Liver (tissue), 9 donors: ENCODE measurements around the gene GRK2. TPM values are rescaled to one million over a fixed set of nuclear protein-coding genes. Genes with fewer than 3 reads are reported as not detected.

Source experiments
- DNase-seq: peaks from one replicate; pipeline ENCODE4 v3.0.0-alpha.2; 2017; ENCODE audit warnings: low spot score
- H3K27ac ChIP-seq, 2 donors: one replicate each; pipeline ENCODE4 v1.7.0; 2013; ENCODE audit warnings: inconsistent platforms in 2 of 2, low read length in 2 of 2, control low read depth in 1 of 2, low read depth in 1 of 2, mild to moderate bottlenecking in 1 of 2
- H3K27me3 ChIP-seq, 4 donors: one replicate each; pipeline versions ENCODE4 v1.6.1 to v1.7.0; 2013; ENCODE audit warnings: low read length in 3 of 4, inconsistent platforms in 1 of 4, mild to moderate bottlenecking in 1 of 4, moderate library complexity in 1 of 4; ENCODE audit not compliant: control insufficient read depth in 4 of 4, insufficient read depth in 4 of 4
- H3K36me3 ChIP-seq, 4 donors: one replicate each; pipeline versions ENCODE4 v1.6.1 to v1.7.0; 2013; ENCODE audit warnings: low read length in 3 of 4, mild to moderate bottlenecking in 3 of 4, low read depth in 1 of 4, moderate library complexity in 1 of 4; ENCODE audit not compliant: control insufficient read depth in 4 of 4, insufficient read depth in 3 of 4
- H3K4me1 ChIP-seq, 4 donors: one replicate each; pipeline versions ENCODE4 v1.6.1 to v1.7.0; 2013; ENCODE audit warnings: low read length in 3 of 4, mild to moderate bottlenecking in 3 of 4, moderate library complexity in 1 of 4; ENCODE audit not compliant: control insufficient read depth in 4 of 4, insufficient read depth in 4 of 4
- H3K4me3 ChIP-seq, 3 donors: one replicate each; pipeline versions ENCODE4 v1.6.1 to v1.7.0; 2013; ENCODE audit warnings: low read length in 3 of 3, control low read depth in 1 of 3, low read depth in 1 of 3, mild to moderate bottlenecking in 1 of 3
- H3K9ac ChIP-seq, 2 donors: one replicate each; pipeline ENCODE4 v1.7.0; 2013; ENCODE audit warnings: low read length in 2 of 2, mild to moderate bottlenecking in 2 of 2, moderate library complexity in 2 of 2, control low read depth in 1 of 2, low read depth in 1 of 2
- H3K9me3 ChIP-seq, 4 donors: one replicate each; pipeline versions ENCODE4 v1.6.1 to v1.7.0; 2013; ENCODE audit warnings: low read length in 3 of 4; ENCODE audit not compliant: control insufficient read depth in 4 of 4
- EGR1 ChIP-seq, 2 donors: IDR thresholded peaks; 2 replicates each; pipeline ENCODE4 v1.6.1; 2016 to 2018; ENCODE audit warnings: antibody characterized with exemption in 2 of 2, low read depth in 2 of 2
- FOXA2 ChIP-seq: IDR thresholded peaks from 2 replicates; pipeline ENCODE4 v1.6.1; 2016; ENCODE audit warnings: antibody characterized with exemption
- HNF4A ChIP-seq, 2 donors: conservative IDR thresholded peaks; 2 replicates each; pipeline ENCODE4 v1.6.1; 2016; ENCODE audit warnings: antibody characterized with exemption in 2 of 2, mild to moderate bottlenecking in 2 of 2
- MAX ChIP-seq: IDR thresholded peaks from 2 replicates; pipeline ENCODE4 v1.6.1; 2016; ENCODE audit warnings: antibody characterized with exemption
- NR2F2 ChIP-seq: IDR thresholded peaks from 2 replicates; pipeline ENCODE4 v1.6.1; 2016; ENCODE audit warnings: antibody characterized with exemption
- RAD21 ChIP-seq, 2 donors: IDR thresholded peaks; 2 replicates each; pipeline ENCODE4 v1.6.1; 2016; ENCODE audit warnings: antibody characterized with exemption in 2 of 2, mild to moderate bottlenecking in 2 of 2
- RXRA ChIP-seq, 2 donors: IDR thresholded peaks; 2 replicates each; pipeline ENCODE4 v1.6.1; 2017 to 2018; ENCODE audit warnings: antibody characterized with exemption in 2 of 2, mild to moderate bottlenecking in 1 of 2
- SP1 ChIP-seq: IDR thresholded peaks from 2 replicates; pipeline ENCODE4 v1.6.1; 2018; ENCODE audit warnings: antibody characterized with exemption, mild to moderate bottlenecking
- TAF1 ChIP-seq: conservative IDR thresholded peaks from 2 replicates; pipeline ENCODE4 v1.6.1; 2016; ENCODE audit warnings: antibody characterized with exemption, mild to moderate bottlenecking
- YY1 ChIP-seq: IDR thresholded peaks from 2 replicates; pipeline ENCODE4 v1.6.1; 2016; ENCODE audit warnings: antibody characterized with exemption, mild to moderate bottlenecking
- WGBS: extraction: QIAGEN DNeasy Blood & Tissue Kit; methylation state at CpG from one replicate; pipeline ENCODE4 v1.1.7; 2013; 5-methylcytosine and 5-hydroxymethylcytosine counted together
- polyA plus RNA-seq, 2 donors: library from polyadenylated mRNA; stranded (reverse) in 1 of 2; unstranded in 1 of 2; fragments of 200-250 nt in 1 of 2; fragments of >200 nt in 1 of 2; fragmentation: Nextera tagmentation in 1 of 2; extraction: Ambion mirVana in 1 of 2; gene quantifications; one replicate each; pipeline versions ENCODE4 v1.2.1 to v1.2.3, GENCODE V29; 2013 to 2015
- total RNA-seq, 2 donors: library from RNA; depleted of rRNA; stranded (reverse); fragments of >200 nt; gene quantifications; one replicate each; pipeline ENCODE4 v1.2.3, GENCODE V29; 2014
- TF ChIP-seq, protein P1 (sequence below): IDR thresholded peaks from 2 replicates; pipeline ENCODE4 v1.6.1; 2016; ENCODE audit warnings: antibody characterized with exemption
- TF ChIP-seq, protein P2 (sequence below): IDR thresholded peaks from 2 replicates; pipeline ENCODE4 v1.6.1; 2016; ENCODE audit warnings: antibody characterized with exemption, mild to moderate bottlenecking
- donor health status: healthy.
- donor health status: healthy.
- donor health status: healthy.
- donor health status: healthy.
- donor health status: healthy.

Gene GRK2
- total and polyA plus RNA-seq, 4 donors: 13.4 to 41.4 (median 31.7) TPM

- no peak for DNase-seq
- Histone ChIP-seq H3K27ac (no peak overlapping the region), H3K36me3 (peaks cover 5 to 15% (median 6%) of the 10 kb centered on the region in 4 donors), H3K9me3 (no peaks in the 10 kb centered on the region), H3K4me1 (peaks cover 4 to 8% (median 6%) of the 10 kb centered on the region in 4 donors), H3K27me3 (no peaks in the 10 kb centered on the region), H3K9ac (no peak overlapping the region), H3K4me3 (no peak overlapping the region)
- WGBS: 97% methylated on average over 11 of the region's 11 CpGs
- TF ChIP-seq MAX: no peak
- TF ChIP-seq, protein P1, sequence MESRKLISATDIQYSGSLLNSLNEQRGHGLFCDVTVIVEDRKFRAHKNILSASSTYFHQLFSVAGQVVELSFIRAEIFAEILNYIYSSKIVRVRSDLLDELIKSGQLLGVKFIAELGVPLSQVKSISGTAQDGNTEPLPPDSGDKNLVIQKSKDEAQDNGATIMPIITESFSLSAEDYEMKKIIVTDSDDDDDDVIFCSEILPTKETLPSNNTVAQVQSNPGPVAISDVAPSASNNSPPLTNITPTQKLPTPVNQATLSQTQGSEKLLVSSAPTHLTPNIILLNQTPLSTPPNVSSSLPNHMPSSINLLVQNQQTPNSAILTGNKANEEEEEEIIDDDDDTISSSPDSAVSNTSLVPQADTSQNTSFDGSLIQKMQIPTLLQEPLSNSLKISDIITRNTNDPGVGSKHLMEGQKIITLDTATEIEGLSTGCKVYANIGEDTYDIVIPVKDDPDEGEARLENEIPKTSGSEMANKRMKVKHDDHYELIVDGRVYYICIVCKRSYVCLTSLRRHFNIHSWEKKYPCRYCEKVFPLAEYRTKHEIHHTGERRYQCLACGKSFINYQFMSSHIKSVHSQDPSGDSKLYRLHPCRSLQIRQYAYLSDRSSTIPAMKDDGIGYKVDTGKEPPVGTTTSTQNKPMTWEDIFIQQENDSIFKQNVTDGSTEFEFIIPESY: no peak
- no peak for TF ChIP-seq YY1
- no peak for TF ChIP-seq NR2F2
- no peak for TF ChIP-seq SP1
- TF ChIP-seq HNF4A (conservative IDR thresholded peaks at IDR 0.05): no peak
Measured at GRCh38 chr11:67309166-67309565, 42.9 kb downstream of the GRK2 start.

DNA sequence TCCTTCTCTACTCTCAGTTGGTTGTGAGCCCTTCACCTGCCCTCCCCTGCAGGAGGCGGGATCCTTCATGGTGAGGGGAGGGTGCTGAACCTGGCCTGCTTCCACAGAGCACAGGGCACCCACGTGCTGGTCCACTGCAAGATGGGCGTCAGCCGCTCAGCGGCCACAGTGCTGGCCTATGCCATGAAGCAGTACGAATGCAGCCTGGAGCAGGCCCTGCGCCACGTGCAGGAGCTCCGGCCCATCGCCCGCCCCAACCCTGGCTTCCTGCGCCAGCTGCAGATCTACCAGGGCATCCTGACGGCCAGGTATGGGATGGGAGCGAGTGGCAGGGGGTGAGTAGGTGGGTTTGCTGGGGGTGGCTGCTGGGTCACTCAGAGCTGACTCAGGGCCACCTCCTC is 43.4 kb downstream of the GRK2 start:
- H3K9ac ChIP-seq: no peak overlapping the region
- 93% methylated on average over 14 of the region's 14 CpGs for WGBS
- no peak overlapping the region for H3K27ac ChIP-seq
- H3K4me1 ChIP-seq: peaks cover 0 to 3% (median under 1%) of the 10 kb centered on the region in 4 donors
- TF ChIP-seq YY1: no peak
- no peak for TF ChIP-seq SP1
- TF ChIP-seq, protein P2, sequence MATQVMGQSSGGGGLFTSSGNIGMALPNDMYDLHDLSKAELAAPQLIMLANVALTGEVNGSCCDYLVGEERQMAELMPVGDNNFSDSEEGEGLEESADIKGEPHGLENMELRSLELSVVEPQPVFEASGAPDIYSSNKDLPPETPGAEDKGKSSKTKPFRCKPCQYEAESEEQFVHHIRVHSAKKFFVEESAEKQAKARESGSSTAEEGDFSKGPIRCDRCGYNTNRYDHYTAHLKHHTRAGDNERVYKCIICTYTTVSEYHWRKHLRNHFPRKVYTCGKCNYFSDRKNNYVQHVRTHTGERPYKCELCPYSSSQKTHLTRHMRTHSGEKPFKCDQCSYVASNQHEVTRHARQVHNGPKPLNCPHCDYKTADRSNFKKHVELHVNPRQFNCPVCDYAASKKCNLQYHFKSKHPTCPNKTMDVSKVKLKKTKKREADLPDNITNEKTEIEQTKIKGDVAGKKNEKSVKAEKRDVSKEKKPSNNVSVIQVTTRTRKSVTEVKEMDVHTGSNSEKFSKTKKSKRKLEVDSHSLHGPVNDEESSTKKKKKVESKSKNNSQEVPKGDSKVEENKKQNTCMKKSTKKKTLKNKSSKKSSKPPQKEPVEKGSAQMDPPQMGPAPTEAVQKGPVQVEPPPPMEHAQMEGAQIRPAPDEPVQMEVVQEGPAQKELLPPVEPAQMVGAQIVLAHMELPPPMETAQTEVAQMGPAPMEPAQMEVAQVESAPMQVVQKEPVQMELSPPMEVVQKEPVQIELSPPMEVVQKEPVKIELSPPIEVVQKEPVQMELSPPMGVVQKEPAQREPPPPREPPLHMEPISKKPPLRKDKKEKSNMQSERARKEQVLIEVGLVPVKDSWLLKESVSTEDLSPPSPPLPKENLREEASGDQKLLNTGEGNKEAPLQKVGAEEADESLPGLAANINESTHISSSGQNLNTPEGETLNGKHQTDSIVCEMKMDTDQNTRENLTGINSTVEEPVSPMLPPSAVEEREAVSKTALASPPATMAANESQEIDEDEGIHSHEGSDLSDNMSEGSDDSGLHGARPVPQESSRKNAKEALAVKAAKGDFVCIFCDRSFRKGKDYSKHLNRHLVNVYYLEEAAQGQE: no peak
- no peak for TF ChIP-seq RAD21 (IDR thresholded peaks at IDR 0.05)
- no peak for TF ChIP-seq RXRA (IDR thresholded peaks at IDR 0.05)
- peaks cover 5 to 15% (median 6%) of the 10 kb centered on the region in 4 donors for H3K36me3 ChIP-seq
- no peak overlapping the region for H3K4me3 ChIP-seq
- no peaks in the 10 kb centered on the region for H3K9me3 ChIP-seq
- H3K27me3 ChIP-seq: no peaks in the 10 kb centered on the region
- no peak for DNase-seq

DNA sequence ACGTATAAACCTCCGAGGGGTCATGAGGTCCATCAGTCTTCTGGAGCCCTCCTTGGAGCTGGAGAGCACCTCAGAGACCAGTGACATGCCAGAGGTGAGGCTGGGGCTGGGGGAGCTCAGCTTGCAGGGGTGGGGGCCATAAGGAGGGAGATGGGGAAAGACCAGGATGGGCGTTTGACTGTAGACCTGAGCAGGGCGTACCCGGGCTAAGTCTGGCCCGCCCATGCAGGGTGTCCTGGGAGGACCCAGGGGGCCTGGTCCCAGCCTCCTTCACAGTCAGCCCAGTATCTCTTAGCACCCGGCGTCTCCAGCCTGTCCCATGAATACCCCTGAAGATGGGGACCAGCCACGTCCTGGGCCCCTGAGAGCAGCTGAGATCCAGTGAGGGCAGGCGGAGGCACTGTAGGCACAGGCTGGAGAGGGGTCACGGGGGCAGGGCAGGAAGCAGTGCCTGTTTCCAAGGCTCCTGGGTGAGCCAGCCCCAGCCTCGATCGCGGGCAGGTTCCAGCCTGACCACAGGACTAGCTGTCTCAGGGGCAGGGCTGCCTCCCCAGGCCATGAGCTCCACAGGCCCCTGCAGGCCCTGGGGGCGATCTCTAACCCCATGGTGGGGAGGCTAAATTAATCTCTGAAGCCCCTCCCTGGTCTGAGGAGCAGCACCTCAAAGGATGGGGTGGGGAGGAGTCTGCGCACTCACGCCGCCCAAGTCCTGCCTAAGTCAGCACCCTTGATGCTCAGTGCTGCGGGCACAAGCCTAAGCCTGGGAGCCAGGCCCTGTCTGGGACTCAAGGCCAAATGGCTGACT is 44.2 kb downstream of the GRK2 start:
- peaks cover 5 to 15% (median 6%) of the 10 kb centered on the region in 4 donors for H3K36me3 ChIP-seq
- no peaks in the 10 kb centered on the region for H3K9me3 ChIP-seq
- H3K4me1 ChIP-seq: no peaks in the 10 kb centered on the region
- no peak overlapping the region for H3K4me3 ChIP-seq
- DNase-seq: no peak
- H3K9ac ChIP-seq: no peak overlapping the region
- 95% methylated on average over 19 of the region's 19 CpGs for WGBS
- no peak overlapping the region for H3K27ac ChIP-seq
- no peaks in the 10 kb centered on the region for H3K27me3 ChIP-seq
- no peak for TF ChIP-seq EGR1 (IDR thresholded peaks at IDR 0.05; ENCODE audit: low read depth in 2 of 2)
- TF ChIP-seq RXRA (IDR thresholded peaks at IDR 0.05): no peak
- no peak for TF ChIP-seq FOXA2
- TF ChIP-seq TAF1: no peak
- TF ChIP-seq, protein P2: no peak
- TF ChIP-seq SP1: no peak
- TF ChIP-seq, protein P1: no peak
- TF ChIP-seq MAX: no peak
